Measurements from ENCODE around the gene NRF1. TPM values are rescaled to one million over a fixed set of nuclear protein-coding genes. Genes with fewer than 3 reads are reported as not detected.
A peak's percentile ranks its signal among the peaks of the same experiment; 100 is the strongest.

Gene NRF1
- total RNA-seq, 1 experiment from 2014 or later: 23.2 TPM

DNA sequence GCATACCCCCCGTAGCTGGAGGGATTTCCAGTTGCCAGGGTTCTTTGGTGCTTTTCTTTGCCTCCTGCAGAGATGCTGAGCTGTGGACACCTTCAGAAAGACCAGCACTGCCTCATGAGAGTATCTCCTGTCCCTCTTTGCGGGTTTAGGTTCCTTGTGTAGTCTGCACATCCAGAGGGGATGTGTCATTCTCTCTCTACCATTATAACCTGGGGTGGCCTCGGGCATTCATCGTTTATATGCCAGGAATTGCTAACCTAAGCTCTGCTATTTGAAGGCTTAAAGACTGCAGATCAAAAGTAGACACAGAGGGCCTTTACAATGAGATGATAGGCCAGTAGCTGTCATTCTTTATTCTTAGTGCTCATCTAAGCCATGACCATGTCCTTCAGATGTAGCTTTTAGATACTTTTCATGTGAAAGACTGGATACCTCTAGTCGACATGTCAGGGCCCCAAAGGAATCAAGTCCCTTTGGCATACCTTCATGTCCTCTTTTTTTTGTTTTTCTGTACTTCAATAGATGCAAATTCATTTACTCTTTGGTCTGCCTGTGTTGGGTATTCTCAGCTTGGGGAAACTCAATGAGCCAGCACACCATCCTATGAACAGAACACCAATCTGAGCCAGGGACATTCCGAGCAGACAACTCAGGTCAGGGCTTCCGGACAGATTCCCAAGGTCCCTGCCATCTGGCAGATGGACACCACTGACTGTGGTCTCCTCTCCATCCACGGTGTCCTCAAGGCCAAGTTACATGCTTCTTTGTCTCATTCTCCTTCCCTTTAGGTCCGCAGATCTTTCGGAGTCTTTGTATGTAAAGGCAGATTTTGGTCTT lies 129.3 kb downstream of the NRF1 start:
- Histone ChIP-seq H3K4me1 (replicated peaks; ENCODE audit: insufficient read depth) (no peaks in the 10 kb centered on the region), H3K4me3 (no peak overlapping the region), H2AFZ (no peak overlapping the region), H4K20me1 (ENCODE audit: insufficient read depth) (no peaks in the 10 kb centered on the region), H3K4me2 (no peak overlapping the region), H3K9me2 (ENCODE audit: insufficient read depth) (no peaks in the 10 kb centered on the region), H3K27ac (no peak overlapping the region), H3K9me3 (ENCODE audit: insufficient read depth, low read depth) (no peaks in the 10 kb centered on the region), H3K79me2 (ENCODE audit: low read depth) (no peaks in the 10 kb centered on the region), H3K36me3 (ENCODE audit: low read depth) (0 out of 2 replicates have a peak, but pooled peaks cover 3% of the 10 kb centered on the region), H3F3A (ENCODE audit: insufficient read depth, low read depth) (no peaks in the 10 kb centered on the region), H3K27me3 (ENCODE audit: insufficient read depth, low read depth) (no peaks in the 10 kb centered on the region)
- intact Hi-C loops (cut with micrococcal nuclease; ENCODE audit: unreplicated experiment): no loop called here
- TF ChIP-seq, protein P1, sequence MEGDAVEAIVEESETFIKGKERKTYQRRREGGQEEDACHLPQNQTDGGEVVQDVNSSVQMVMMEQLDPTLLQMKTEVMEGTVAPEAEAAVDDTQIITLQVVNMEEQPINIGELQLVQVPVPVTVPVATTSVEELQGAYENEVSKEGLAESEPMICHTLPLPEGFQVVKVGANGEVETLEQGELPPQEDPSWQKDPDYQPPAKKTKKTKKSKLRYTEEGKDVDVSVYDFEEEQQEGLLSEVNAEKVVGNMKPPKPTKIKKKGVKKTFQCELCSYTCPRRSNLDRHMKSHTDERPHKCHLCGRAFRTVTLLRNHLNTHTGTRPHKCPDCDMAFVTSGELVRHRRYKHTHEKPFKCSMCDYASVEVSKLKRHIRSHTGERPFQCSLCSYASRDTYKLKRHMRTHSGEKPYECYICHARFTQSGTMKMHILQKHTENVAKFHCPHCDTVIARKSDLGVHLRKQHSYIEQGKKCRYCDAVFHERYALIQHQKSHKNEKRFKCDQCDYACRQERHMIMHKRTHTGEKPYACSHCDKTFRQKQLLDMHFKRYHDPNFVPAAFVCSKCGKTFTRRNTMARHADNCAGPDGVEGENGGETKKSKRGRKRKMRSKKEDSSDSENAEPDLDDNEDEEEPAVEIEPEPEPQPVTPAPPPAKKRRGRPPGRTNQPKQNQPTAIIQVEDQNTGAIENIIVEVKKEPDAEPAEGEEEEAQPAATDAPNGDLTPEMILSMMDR (conservative IDR thresholded peaks at IDR 0.05): no peak
- no peak for TF ChIP-seq EZH2 (IDR thresholded peaks at IDR 0.05; ENCODE audit: low read depth)
- ChIA-PET CTCF (no interaction called here), POLR2A (ENCODE audit: unreplicated experiment) (interaction anchor here (0.7 kb wide), 1 partner anchor 20 kb away, joined by 4 read pairs; no protein-coding TSS in a partner anchor)
- BruUV-seq (replicated peaks): no TSS peak
- DNase-seq: peak in 1 of 2 experiments; percentile 23

DNA sequence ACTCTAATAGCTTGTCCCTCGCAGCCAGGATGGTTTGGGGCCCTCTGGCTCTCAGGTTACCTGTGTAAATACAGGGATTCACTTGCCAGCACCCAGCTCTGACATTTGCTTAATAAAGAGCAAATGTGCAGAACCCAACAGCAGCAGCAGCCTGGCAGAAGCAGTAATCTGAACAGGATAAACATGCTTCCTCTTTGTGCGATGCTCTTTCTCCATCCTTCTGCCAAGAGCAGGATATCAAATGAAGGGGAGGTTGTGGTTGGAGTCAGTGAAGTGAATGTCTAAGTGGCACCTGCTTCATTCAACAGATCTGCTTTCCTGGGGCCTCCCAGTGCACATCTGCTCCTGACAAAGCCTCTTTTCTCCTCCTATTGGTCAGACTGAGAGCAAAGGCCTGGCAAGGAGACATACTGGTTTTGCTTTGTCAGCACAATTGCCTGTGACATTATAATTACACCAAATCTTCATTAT lies 130.3 kb downstream of the NRF1 start:
- H4K20me1 ChIP-seq (ENCODE audit: insufficient read depth): no peaks in the 10 kb centered on the region
- no peaks in the 10 kb centered on the region for H3K27me3 ChIP-seq (ENCODE audit: insufficient read depth, low read depth)
- no peak overlapping the region for H3K4me2 ChIP-seq
- H3K79me2 ChIP-seq (ENCODE audit: low read depth): no peaks in the 10 kb centered on the region
- H3K4me1 ChIP-seq (replicated peaks; ENCODE audit: insufficient read depth): no peaks in the 10 kb centered on the region
- H3F3A ChIP-seq (ENCODE audit: insufficient read depth, low read depth): no peaks in the 10 kb centered on the region
- no peak overlapping the region for H3K27ac ChIP-seq
- DNase-seq: no peak
- 0 out of 2 replicates have a peak, but pooled peaks cover 3% of the 10 kb centered on the region for H3K36me3 ChIP-seq (ENCODE audit: low read depth)
- no peak overlapping the region for H2AFZ ChIP-seq
- TF ChIP-seq, protein P1 (conservative IDR thresholded peaks at IDR 0.05): no peak
- no peak for TF ChIP-seq EZH2 (IDR thresholded peaks at IDR 0.05; ENCODE audit: low read depth)
- no peaks in the 10 kb centered on the region for H3K9me3 ChIP-seq (ENCODE audit: insufficient read depth, low read depth)
- ChIA-PET CTCF (no interaction called here), POLR2A (ENCODE audit: unreplicated experiment) (no interaction called here)
- intact Hi-C loops (cut with micrococcal nuclease; ENCODE audit: unreplicated experiment): no loop called here
- H3K9me2 ChIP-seq (ENCODE audit: insufficient read depth): no peaks in the 10 kb centered on the region
- no peak overlapping the region for H3K4me3 ChIP-seq
- BruUV-seq (replicated peaks): no TSS peak

DNA sequence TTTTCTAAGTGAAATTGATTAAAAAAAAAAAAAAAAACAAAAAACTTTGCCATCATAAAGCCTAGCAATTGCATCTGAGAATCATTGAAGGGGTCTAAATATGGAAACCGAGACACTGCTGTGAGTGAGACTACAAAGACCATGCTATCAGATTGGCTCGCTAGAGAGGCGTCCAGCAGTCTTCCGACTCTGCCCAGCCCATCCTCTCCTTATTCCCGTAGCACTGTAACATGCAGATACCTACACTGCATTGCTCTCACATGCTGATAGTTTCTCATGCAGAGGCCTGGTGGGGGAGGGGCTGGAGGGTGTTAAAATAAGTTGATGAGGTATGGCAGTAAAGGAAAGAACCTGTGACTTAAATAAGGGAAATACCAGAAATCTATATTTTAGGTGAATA lies 130.7 kb downstream of the NRF1 start:
- Histone ChIP-seq H3K4me1 (replicated peaks; ENCODE audit: insufficient read depth) (no peaks in the 10 kb centered on the region), H3K27me3 (ENCODE audit: insufficient read depth, low read depth) (no peaks in the 10 kb centered on the region), H3K79me2 (ENCODE audit: low read depth) (no peaks in the 10 kb centered on the region), H3K9me2 (ENCODE audit: insufficient read depth) (no peaks in the 10 kb centered on the region), H4K20me1 (ENCODE audit: insufficient read depth) (no peaks in the 10 kb centered on the region), H3K4me3 (no peak overlapping the region), H3K27ac (no peak overlapping the region), H3K36me3 (ENCODE audit: low read depth) (0 out of 2 replicates have a peak, but pooled peaks cover 3% of the 10 kb centered on the region), H3K9me3 (ENCODE audit: insufficient read depth, low read depth) (no peaks in the 10 kb centered on the region), H3K4me2 (no peak overlapping the region), H3F3A (ENCODE audit: insufficient read depth, low read depth) (no peaks in the 10 kb centered on the region), H2AFZ (no peak overlapping the region)
- TF ChIP-seq, protein P1 (conservative IDR thresholded peaks at IDR 0.05): no peak
- POLR2A ChIA-PET (ENCODE audit: unreplicated experiment): no interaction called here
- intact Hi-C loops (cut with micrococcal nuclease; ENCODE audit: unreplicated experiment): no loop called here
- DNase-seq: peak in 1 of 2 experiments; percentile 31
- CTCF ChIA-PET: interaction anchor here (0.6 kb wide), 1 partner anchor 16 kb away, joined by 3 read pairs; no protein-coding TSS in a partner anchor
- BruUV-seq (replicated peaks): no TSS peak

All from PC-9 (cell line).